ENCODE measurements around the gene EGF. TPM values are rescaled to one million over a fixed set of nuclear protein-coding genes. Genes with fewer than 3 reads are reported as not detected.

Gene EGF
- total RNA-seq, 3 donors from 2014 or later = 12.5 to 15.5 TPM; not detected in 1

DNA sequence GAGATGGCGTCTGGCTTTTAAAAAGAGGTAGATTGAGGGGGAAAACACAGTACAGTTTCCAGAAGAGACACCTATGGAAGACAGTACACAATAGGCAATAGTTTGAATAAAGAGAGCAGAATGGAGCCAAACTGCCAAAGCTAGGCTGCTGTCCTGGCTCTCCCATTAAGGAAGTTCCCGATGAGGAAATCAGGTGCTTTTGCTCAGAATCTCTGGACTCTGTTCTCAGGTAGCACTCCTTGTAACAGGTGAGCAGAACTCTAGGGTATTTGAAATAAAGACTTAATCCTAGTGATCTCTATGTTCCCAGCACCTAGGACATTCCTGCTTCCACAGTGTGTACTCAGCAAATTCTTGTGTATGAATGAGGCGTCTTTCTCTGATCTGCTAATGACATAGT, 1.6 kb downstream of the EGF start:
- intact Hi-C loops (cut with DNase I; ENCODE audit: low total_unique reads) = no loop called here
- Histone ChIP-seq H3K36me3 (no peaks in the 10 kb centered on the region), H3K27ac (peak overlapping the region; percentile 14 to 77), H3K4me1 (no peaks in the 10 kb centered on the region), H3K4me3 (peak overlapping the region in 2 of 3 donors; percentile 29), H3K9me3 (no peaks in the 10 kb centered on the region), H3K27me3 (no peaks in the 10 kb centered on the region)
- TF ChIP-seq POLR2A (IDR thresholded peaks at IDR 0.05) = no peak
- TF ChIP-seq, protein P1, sequence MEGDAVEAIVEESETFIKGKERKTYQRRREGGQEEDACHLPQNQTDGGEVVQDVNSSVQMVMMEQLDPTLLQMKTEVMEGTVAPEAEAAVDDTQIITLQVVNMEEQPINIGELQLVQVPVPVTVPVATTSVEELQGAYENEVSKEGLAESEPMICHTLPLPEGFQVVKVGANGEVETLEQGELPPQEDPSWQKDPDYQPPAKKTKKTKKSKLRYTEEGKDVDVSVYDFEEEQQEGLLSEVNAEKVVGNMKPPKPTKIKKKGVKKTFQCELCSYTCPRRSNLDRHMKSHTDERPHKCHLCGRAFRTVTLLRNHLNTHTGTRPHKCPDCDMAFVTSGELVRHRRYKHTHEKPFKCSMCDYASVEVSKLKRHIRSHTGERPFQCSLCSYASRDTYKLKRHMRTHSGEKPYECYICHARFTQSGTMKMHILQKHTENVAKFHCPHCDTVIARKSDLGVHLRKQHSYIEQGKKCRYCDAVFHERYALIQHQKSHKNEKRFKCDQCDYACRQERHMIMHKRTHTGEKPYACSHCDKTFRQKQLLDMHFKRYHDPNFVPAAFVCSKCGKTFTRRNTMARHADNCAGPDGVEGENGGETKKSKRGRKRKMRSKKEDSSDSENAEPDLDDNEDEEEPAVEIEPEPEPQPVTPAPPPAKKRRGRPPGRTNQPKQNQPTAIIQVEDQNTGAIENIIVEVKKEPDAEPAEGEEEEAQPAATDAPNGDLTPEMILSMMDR (IDR thresholded peaks at IDR 0.05) = no peak
- TF ChIP-seq POLR2AphosphoS5 (IDR thresholded peaks at IDR 0.05) = no peak
- DNase-seq (ENCODE audit: low spot score in 2 of 2) = no peak

DNA sequence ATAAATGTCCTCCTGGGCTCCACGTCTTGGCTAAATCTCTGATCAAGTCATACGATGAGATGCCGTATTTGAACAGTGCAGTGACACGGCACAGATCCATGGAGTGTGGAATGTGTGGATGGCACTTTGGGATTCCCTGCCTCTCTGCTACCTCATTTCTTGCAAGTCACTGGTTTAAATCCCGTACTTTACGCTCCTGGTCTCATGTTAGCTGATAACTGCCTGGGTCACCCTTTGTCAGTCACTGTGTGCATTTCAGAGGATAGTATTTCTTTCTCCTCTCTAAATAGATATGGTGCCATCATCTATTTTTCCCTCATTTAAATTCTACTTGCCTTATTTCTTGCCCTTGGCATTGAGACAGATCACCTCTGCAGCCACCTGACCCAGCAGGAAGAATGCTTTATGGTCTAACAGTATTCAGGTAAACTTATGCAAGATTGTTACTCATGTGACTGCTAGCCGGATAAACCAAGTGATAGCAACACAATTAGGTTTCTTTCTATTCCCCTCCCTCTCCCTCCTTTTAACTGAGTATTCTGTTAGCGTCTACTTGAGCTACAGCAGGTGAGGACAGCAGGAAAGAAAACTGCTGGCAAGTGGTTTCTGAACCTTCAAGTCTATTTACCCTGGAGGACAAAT, 2.8 kb downstream of the EGF start:
- Histone ChIP-seq H3K27me3 (no peaks in the 10 kb centered on the region), H3K4me1 (no peaks in the 10 kb centered on the region), H3K36me3 (no peaks in the 10 kb centered on the region), H3K27ac (peak overlapping the region; percentile 23 to 77), H3K9me3 (no peaks in the 10 kb centered on the region), H3K4me3 (peak overlapping the region in 1 of 3 donors; percentile 9)
- TF ChIP-seq POLR2A (IDR thresholded peaks at IDR 0.05) = no peak
- TF ChIP-seq, protein P1 (IDR thresholded peaks at IDR 0.05) = no peak
- no peak for DNase-seq (ENCODE audit: low spot score in 2 of 2)
- intact Hi-C loops (cut with DNase I; ENCODE audit: low total_unique reads) = no loop called here

DNA sequence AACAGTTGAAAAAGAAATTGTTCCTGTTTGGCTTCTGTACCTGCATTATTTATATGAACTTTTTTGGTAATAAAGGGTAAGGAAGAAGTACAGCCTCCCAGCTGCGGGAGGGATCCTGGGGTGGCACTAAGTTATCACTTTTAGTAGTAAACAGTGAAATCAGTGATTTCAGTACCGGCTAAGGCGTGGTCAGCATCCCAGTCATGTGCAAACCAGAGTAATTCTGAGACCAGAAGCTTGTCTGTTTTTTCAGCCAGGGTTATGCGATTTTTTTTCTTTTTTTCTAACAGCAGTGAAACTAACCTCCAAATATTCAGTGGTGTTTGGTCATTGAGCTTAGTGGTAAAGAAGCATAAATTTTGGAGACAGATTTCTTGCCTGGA, 3.3 kb downstream of the EGF start:
- Histone ChIP-seq H3K4me3 (peak overlapping the region in 1 of 3 donors; percentile 9), H3K27me3 (no peaks in the 10 kb centered on the region), H3K27ac (peak overlapping the region in 1 of 2 donors; percentile 77), H3K4me1 (no peaks in the 10 kb centered on the region), H3K9me3 (no peaks in the 10 kb centered on the region), H3K36me3 (no peaks in the 10 kb centered on the region)
- DNase-seq (ENCODE audit: low spot score in 2 of 2) = no peak
- intact Hi-C loops (cut with DNase I; ENCODE audit: low total_unique reads) = no loop called here
- TF ChIP-seq, protein P1 (IDR thresholded peaks at IDR 0.05) = no peak
- TF ChIP-seq POLR2A (IDR thresholded peaks at IDR 0.05) (no peak), POLR2AphosphoS5 (IDR thresholded peaks at IDR 0.05) (no peak)

DNA sequence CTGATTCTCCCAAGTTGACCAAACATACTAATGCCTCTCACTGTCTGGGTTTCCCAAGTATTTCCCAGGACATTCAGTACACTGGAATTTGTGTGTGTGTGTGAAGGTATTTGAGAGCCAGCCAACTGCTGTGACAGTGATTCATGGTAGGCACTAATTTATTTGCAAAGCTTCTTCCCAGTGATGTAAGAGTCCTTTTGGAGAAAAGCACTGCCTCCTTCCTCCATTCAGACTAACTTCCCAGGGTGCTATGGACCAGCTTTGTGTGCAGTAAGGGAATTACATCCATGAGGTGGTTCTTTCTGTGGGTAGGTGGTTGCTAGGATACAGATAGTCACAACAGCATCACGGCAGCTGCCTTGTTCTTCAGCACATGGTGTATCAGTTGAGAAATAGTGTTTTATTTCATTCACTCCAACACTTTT, 8.7 kb downstream of the EGF start:
- Histone ChIP-seq H3K27me3 (no peaks in the 10 kb centered on the region), H3K4me1 (no peaks in the 10 kb centered on the region), H3K36me3 (no peaks in the 10 kb centered on the region), H3K9me3 (no peaks in the 10 kb centered on the region), H3K4me3 (no peak overlapping the region), H3K27ac (peak overlapping the region in 1 of 2 donors; percentile 48)
- no peak for DNase-seq (ENCODE audit: low spot score in 2 of 2)
- TF ChIP-seq, protein P1 (IDR thresholded peaks at IDR 0.05) = no peak
- no peak for TF ChIP-seq POLR2A (IDR thresholded peaks at IDR 0.05)
- no peak for TF ChIP-seq POLR2AphosphoS5 (IDR thresholded peaks at IDR 0.05)
- intact Hi-C loops (cut with DNase I; ENCODE audit: low total_unique reads) = no loop called here

DNA sequence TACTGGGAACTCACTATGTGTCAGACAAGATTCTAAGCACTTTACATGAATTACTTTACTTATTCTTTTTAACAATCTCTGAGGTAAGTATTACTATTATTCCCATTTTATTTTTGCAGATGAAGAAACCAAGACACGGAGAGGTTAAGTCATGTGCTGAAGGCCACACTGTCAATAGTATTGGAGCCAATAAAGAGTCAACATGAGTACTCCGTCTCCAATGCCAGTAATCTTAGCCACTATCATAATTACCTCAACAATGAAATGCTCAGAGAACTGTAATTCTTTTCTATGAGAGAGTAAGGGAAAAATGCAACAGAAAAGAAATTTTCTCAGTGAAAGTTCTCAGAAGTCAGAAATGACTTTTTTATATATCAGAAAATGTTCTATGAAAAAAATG, 12.7 kb downstream of the EGF start:
- no peaks in the 10 kb centered on the region for H3K36me3 ChIP-seq
- H3K4me1 ChIP-seq = no peaks in the 10 kb centered on the region
- no peaks in the 10 kb centered on the region for H3K9me3 ChIP-seq
- intact Hi-C loops (cut with DNase I; ENCODE audit: low total_unique reads) = no loop called here
- no peaks in the 10 kb centered on the region for H3K27me3 ChIP-seq
- DNase-seq (ENCODE audit: low spot score in 2 of 2) = no peak
- H3K27ac ChIP-seq = no peak overlapping the region
- TF ChIP-seq, protein P1 (IDR thresholded peaks at IDR 0.05) = no peak
- TF ChIP-seq POLR2AphosphoS5 (IDR thresholded peaks at IDR 0.05) (no peak), POLR2A (IDR thresholded peaks at IDR 0.05) (no peak)
- H3K4me3 ChIP-seq = no peak overlapping the region
